Aorta (tissue), 5 donors: ENCODE data around the gene SLC43A1. TPM values are rescaled to one million over a fixed set of nuclear protein-coding genes. Genes with fewer than 3 reads are reported as not detected.

Source experiments
- ATAC-seq: fragments of 200-7000 bp; cut with Tn5 transposase; one replicate; pipeline ENCODE4 v1.9.1; 2022; ENCODE audit warnings: moderate library complexity; ENCODE audit not compliant: low FRiP score
- DNase-seq, 2 donors: peaks; one replicate each; pipeline ENCODE4 v3.0.0-alpha.2; 2020
- H3K27ac ChIP-seq, 2 donors: one replicate each; pipeline ENCODE4 v1.5.1; 2013; ENCODE audit warnings: low read length in 2 of 2, mild to moderate bottlenecking in 2 of 2, moderate library complexity in 2 of 2, control low read depth in 1 of 2, inconsistent platforms in 1 of 2, low read depth in 1 of 2
- H3K27me3 ChIP-seq, 2 donors: one replicate each; pipeline ENCODE4 v1.6.1; 2013; ENCODE audit warnings: control low read depth in 1 of 2, low read length in 1 of 2, mild to moderate bottlenecking in 1 of 2, moderate library complexity in 1 of 2; ENCODE audit not compliant: insufficient read depth in 2 of 2, control insufficient read depth in 1 of 2
- H3K36me3 ChIP-seq, 2 donors: one replicate each; pipeline ENCODE4 v1.6.1; 2013; ENCODE audit warnings: control low read depth in 1 of 2, low read length in 1 of 2, mild to moderate bottlenecking in 1 of 2; ENCODE audit not compliant: insufficient read depth in 2 of 2, control insufficient read depth in 1 of 2
- H3K4me1 ChIP-seq, 2 donors: one replicate each; pipeline ENCODE4 v1.6.1; 2013; ENCODE audit warnings: low read length in 2 of 2, control low read depth in 1 of 2, mild to moderate bottlenecking in 1 of 2, moderate library complexity in 1 of 2; ENCODE audit not compliant: insufficient read depth in 2 of 2, control insufficient read depth in 1 of 2
- H3K4me3 ChIP-seq, 2 donors: one replicate each; pipeline ENCODE4 v1.5.1; 2013; ENCODE audit warnings: low read length in 2 of 2, control low read depth in 1 of 2, mild to moderate bottlenecking in 1 of 2
- H3K9me3 ChIP-seq: one replicate; pipeline ENCODE4 v1.6.1; 2013; ENCODE audit warnings: mild to moderate bottlenecking, low read length; ENCODE audit not compliant: control insufficient read depth
- WGBS, 2 donors: extraction: QIAGEN DNeasy Blood & Tissue Kit; methylation state at CpG; one replicate each; pipeline ENCODE4 v1.1.7; 2013; 5-methylcytosine and 5-hydroxymethylcytosine counted together
- intact Hi-C, 2 donors: fragments of 100-400 bp; cut with DNase I; formaldehyde crosslinking; loops; one replicate each; pipeline versions ENCODE4 v1.14.2 to v1.15.0; 2022
- polyA plus RNA-seq, 2 donors: library from polyadenylated mRNA; stranded (reverse); fragments of 200-250 nt; gene quantifications; one replicate each; pipeline ENCODE4 v1.2.3, GENCODE V29; 2013
- total RNA-seq, 2 donors: library from RNA; stranded (reverse); fragmentation: NEBNext Ultra II Directional; extraction: Animal tissue kit (Norgen Biotek cat#: 25700); gene quantifications; one replicate each; pipeline ENCODE4 v1.2.1, GENCODE V29; 2021
- donor health status: healthy with polysubstance abuse.
- donor health status: Bipolar disorder and iron deficiency.
- donor health status: DM: no; HTN: no; CAD: no.
- donor health status: DM: no; HTN: no; CAD: no.
- donor health status: DM: yes; HTN: yes; CAD: no.

The SLC43A1 gene
- total and polyA plus RNA-seq, 4 donors, result 7.6 to 19.6 (median 12.2) TPM

GRCh38 chr11:57497303-57498247 lies 17.9 kb downstream of the SLC43A1 start:
- 92 to 94% methylated on average over 15 of the region's 15 CpGs for WGBS, 2 donors
- Histone ChIP-seq H3K36me3 (no peaks in the 10 kb centered on the region), H3K9me3 (no peaks in the 10 kb centered on the region), H3K27me3 (no peaks in the 10 kb centered on the region), H3K4me1 (no peaks in the 10 kb centered on the region), H3K27ac (no peak overlapping the region), H3K4me3 (no peak overlapping the region)
- DNase-seq, result no peak
- intact Hi-C loops, result loop anchor here in 1 of 2 donors (2.0 kb wide), 1 partner anchor 29 kb away; no protein-coding TSS in a partner anchor
- no peak for ATAC-seq

GRCh38 chr11:57496109-57496820 lies 19.2 kb downstream of the SLC43A1 start:
- H3K36me3 ChIP-seq, result no peaks in the 10 kb centered on the region

DNA sequence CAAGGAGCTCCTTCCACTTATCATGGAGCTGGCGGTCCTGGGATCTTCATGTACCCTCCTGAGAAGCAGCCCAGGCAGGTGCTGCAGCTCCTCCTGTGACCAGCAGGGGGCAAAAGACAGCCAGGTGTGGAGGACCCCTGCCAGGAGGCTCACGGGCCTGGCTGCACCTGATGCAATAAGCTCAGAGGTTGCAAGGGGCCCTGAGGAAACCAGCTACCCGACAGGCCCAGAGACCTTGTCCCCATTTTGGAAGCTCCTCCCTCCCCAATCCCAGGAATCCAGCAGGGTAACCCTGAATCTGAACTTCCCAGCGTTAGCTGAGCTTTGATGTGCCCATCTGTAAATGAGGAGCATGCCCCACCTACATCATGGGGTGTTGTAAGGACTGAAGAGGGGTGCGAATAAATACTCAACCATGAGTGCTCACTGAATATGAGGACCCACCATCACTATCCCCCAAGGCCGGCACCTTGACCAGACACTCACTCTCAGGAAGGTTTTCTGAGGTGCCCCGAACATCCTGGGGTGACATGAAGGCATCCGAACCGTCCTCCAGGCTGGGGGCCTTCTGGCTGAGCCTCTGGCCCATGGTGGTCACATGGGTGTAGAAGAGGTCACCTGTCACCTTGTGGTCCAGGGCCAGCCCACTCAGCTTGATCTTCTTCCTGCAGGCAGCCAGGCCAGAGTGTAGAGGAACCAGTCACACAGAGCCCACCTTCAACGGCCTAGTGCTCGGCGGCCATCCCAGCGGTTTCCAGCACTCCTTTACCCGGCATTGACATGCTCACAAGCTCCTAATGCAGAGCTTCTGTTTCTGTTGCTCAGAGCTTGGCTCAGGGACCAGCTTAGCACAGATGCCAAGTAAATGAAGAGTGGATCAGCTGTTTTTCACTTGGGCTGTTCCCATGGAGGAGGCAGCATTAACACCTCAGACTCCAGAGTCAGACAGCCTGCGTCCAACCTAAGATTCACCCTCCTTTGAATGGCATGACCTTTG lies 21.7 kb downstream of the SLC43A1 start:
- Histone ChIP-seq H3K9me3 (no peaks in the 10 kb centered on the region), H3K4me1 (no peaks in the 10 kb centered on the region), H3K27ac (no peak overlapping the region), H3K27me3 (no peaks in the 10 kb centered on the region), H3K4me3 (no peak overlapping the region), H3K36me3 (peaks cover 0 to 2% of the 10 kb centered on the region in 2 donors)
- 73 to 74% methylated on average over 15 of the region's 15 CpGs for WGBS, 2 donors
- DNase-seq (peak in 1 of 2 donors; percentile 85), ATAC-seq (peak; percentile 69)
- intact Hi-C loops, result loop anchor here in 1 of 2 donors (2.0 kb wide), 1 partner anchor 33 kb away; no protein-coding TSS in a partner anchor

More at GRCh38 chr11:57496109-57496820, 19.2 kb downstream of the SLC43A1 start:
- H3K9me3 ChIP-seq, result no peaks in the 10 kb centered on the region
- no peak overlapping the region for H3K27ac ChIP-seq
- intact Hi-C loops, result no loop called here
- H3K4me1 ChIP-seq, result no peaks in the 10 kb centered on the region
- H3K4me3 ChIP-seq, result no peak overlapping the region
- H3K27me3 ChIP-seq, result no peaks in the 10 kb centered on the region
- 88 to 90% methylated on average over 9 of the region's 9 CpGs for WGBS, 2 donors
- no peak for DNase-seq
- no peak for ATAC-seq

GRCh38 chr11:57491371-57492061 lies 24.0 kb downstream of the SLC43A1 start:
- DNase-seq, result no peak
- ATAC-seq, result no peak
- 77 to 84% methylated on average over 11 of the region's 11 CpGs for WGBS, 2 donors
- no peak overlapping the region for H3K4me3 ChIP-seq
- intact Hi-C loops, result loop anchor here in 1 of 2 donors (2.0 kb wide), 1 partner anchor 35 kb away; no protein-coding TSS in a partner anchor
- H3K27me3 ChIP-seq, result no peaks in the 10 kb centered on the region
- no peaks in the 10 kb centered on the region for H3K4me1 ChIP-seq
- H3K9me3 ChIP-seq, result no peaks in the 10 kb centered on the region
- H3K27ac ChIP-seq, result no peak overlapping the region
- H3K36me3 ChIP-seq, result peaks cover 0 to 6% of the 10 kb centered on the region in 2 donors

- no peaks in the 10 kb centered on the region for H3K9me3 ChIP-seq
- H3K27ac ChIP-seq, result no peak overlapping the region
- no peaks in the 10 kb centered on the region for H3K27me3 ChIP-seq
- intact Hi-C loops, result no loop called here
- no peak overlapping the region for H3K4me3 ChIP-seq
- no peak for ATAC-seq
- no peaks in the 10 kb centered on the region for H3K4me1 ChIP-seq
- WGBS, 2 donors, result 90 to 92% methylated on average over 9 of the region's 9 CpGs
- DNase-seq, result no peak
- peaks cover 0 to 6% of the 10 kb centered on the region in 2 donors for H3K36me3 ChIP-seq
Observed at GRCh38 chr11:57490456-57491248, 24.9 kb downstream of the SLC43A1 start.

DNA sequence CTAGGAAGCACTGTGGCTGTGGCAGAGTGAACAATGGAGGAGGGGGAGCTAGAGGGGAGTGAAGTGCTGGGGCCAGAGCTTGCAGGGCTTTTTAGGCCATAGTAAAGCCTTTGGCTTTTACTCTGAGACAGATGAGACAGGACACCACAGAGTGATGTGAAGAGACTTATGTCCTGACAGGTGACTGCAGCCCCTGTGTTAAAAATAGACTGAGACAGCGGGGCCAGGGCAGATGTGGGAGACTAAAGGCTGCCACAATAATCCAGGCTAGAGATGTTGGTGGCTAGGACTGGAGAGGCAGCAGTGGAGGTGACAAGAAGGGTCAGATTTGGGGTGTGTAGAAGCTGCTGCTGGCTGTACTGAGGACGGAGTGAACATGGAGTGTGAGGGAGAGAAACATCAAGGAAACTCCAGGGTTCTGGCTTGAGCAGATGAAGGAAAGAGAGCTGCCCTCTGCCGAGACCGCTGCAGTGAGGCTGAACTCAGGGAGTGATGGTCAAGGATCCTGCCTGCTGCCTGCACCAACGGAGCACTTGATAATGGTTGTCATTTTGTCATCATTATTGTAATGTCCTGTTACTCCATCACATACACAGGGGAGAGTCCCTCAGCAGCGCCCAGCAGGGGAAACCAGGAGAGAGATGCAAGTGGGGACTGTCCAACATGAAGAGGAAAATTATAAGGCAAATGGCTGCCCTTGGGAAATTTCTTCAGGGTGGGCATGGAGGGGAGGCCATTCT lies 27.4 kb downstream of the SLC43A1 start:
- no peak overlapping the region for H3K4me3 ChIP-seq
- H3K36me3 ChIP-seq, result peaks cover 0 to 6% of the 10 kb centered on the region in 2 donors
- no peak overlapping the region for H3K27ac ChIP-seq
- no peaks in the 10 kb centered on the region for H3K9me3 ChIP-seq
- no peak for DNase-seq
- WGBS, 2 donors, result 86 to 87% methylated on average over 6 of the region's 6 CpGs
- no peaks in the 10 kb centered on the region for H3K27me3 ChIP-seq
- H3K4me1 ChIP-seq, result no peaks in the 10 kb centered on the region
- intact Hi-C loops, result no loop called here
- no peak for ATAC-seq
